ENCODE results near the gene ISLR2. TPM values are rescaled to one million over a fixed set of nuclear protein-coding genes. Genes with fewer than 3 reads are reported as not detected.

The ISLR2 gene
- total RNA-seq, 6 experiments from 2014 or later: 0.07 TPM; not detected in 5

GRCh38 chr15:74171965-74172541 lies 41.7 kb downstream of the ISLR2 start:
- Mint-ChIP-seq H3K36me3 (ENCODE audit: low read depth) (no peaks in the 10 kb centered on the region), H3K27ac (no peak overlapping the region), H3K27me3 (ENCODE audit: insufficient read depth) (peaks cover 8% of the 10 kb centered on the region), H3K9me3 (no peaks in the 10 kb centered on the region), H3K4me1 (ENCODE audit: low read depth) (peaks cover 28% of the 10 kb centered on the region), H3K4me3 (no peak overlapping the region)
- no peak for DNase-seq
- TF ChIP-seq, protein P1, sequence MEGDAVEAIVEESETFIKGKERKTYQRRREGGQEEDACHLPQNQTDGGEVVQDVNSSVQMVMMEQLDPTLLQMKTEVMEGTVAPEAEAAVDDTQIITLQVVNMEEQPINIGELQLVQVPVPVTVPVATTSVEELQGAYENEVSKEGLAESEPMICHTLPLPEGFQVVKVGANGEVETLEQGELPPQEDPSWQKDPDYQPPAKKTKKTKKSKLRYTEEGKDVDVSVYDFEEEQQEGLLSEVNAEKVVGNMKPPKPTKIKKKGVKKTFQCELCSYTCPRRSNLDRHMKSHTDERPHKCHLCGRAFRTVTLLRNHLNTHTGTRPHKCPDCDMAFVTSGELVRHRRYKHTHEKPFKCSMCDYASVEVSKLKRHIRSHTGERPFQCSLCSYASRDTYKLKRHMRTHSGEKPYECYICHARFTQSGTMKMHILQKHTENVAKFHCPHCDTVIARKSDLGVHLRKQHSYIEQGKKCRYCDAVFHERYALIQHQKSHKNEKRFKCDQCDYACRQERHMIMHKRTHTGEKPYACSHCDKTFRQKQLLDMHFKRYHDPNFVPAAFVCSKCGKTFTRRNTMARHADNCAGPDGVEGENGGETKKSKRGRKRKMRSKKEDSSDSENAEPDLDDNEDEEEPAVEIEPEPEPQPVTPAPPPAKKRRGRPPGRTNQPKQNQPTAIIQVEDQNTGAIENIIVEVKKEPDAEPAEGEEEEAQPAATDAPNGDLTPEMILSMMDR (IDR thresholded peaks at IDR 0.05): no peak

DNA sequence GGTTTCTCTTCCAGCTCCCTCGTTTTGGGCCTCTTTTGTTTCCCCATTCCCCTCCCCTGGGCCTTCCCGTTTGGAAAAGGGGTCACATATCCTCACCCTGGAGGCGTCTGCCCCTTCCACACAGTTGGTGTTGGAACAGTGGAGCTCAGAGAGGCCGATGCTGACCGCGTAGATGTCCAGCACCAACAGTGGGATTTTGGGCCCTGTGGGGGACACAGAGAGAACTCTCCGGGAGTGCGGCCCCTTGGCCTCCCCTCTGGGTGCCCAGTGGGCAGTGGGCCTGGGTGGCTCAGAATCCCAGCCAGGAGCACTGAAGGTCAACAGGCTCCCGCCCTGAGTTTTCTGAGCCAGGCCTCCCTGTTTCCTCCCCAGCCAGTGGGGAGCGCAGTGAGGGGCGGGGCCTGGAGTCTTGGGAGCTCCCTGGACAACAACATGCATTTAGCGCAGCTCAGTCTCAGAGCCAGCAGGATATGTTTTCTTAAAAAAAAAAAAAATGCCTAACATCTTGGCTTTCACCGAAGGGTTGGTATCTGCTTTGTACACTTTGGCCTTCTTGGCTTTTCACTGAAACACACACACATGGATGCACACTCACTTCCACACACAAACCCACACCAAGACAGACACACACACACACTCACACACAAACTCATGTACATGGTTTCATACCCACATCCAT lies 42.5 kb downstream of the ISLR2 start:
- Mint-ChIP-seq H3K27ac (peak overlapping the region; percentile 36; the same call in 1 of the 2 replicates), H3K36me3 (ENCODE audit: low read depth) (no peaks in the 10 kb centered on the region), H3K4me3 (peak overlapping the region; percentile 14; the same call in 1 of the 2 replicates), H3K27me3 (ENCODE audit: insufficient read depth) (peaks cover 8% of the 10 kb centered on the region), H3K4me1 (ENCODE audit: low read depth) (peaks cover 36% of the 10 kb centered on the region), H3K9me3 (no peaks in the 10 kb centered on the region)
- TF ChIP-seq, protein P1 (IDR thresholded peaks at IDR 0.05): no peak
- no peak for DNase-seq

- Mint-ChIP-seq H3K36me3 (ENCODE audit: low read depth) (no peaks in the 10 kb centered on the region), H3K27me3 (ENCODE audit: insufficient read depth) (peaks cover 5% of the 10 kb centered on the region), H3K4me3 (peak within 1 kb of the TSS; percentile 14; the same call in 1 of the 2 replicates), H3K27ac (peak within 1 kb of the TSS; percentile 36), H3K9me3 (no peaks in the 10 kb centered on the region), H3K4me1 (ENCODE audit: low read depth) (peaks cover 43% of the 10 kb centered on the region)
- DNase-seq: no peak
- TF ChIP-seq, protein P1 (IDR thresholded peaks at IDR 0.05): no peak
Observed at GRCh38 chr15:74173380-74174218, 43.2 kb downstream of the ISLR2 start, which contains the start of gene ISLR. TSS of gene ISLR (plus strand) at chr15:74173710. CDS start at chr15:74174859, 1,149 bp downstream.

DNA sequence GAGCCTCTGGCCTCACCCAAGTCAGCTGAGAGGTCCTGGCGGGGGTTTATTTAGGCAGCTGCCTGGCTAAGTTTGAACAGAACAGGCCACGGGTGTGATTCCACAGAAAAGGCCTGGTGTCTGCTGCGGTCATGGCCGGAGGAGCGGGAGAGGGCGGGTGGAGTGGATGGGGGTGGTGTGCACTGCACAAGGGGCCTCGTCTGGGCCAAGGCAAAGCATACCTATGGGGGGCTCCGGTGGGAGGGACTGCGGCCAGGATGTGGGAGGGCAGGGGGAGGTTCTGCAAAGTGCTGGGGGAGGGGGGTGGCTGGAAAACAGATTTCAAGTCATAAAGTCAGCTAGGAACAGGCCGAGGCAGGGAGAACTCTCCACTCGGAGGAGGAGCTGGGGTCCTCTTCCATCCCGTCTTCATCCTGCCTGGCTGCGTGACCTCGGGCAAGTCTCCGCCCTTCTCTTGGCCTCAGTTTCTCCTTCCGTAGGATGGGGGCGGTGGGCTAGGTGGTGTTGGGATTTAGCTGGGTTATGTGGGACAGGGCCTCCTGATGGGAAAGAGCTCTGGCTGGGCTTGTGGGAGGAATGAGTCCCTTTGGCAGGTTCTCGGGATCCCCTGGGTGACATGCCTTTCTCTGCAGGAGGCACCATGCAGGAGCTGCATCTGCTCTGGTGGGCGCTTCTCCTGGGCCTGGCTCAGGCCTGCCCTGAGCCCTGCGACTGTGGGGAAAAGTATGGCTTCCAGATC lies 44.0 kb downstream of the ISLR2 start:
- Mint-ChIP-seq H3K4me3 (no peak overlapping the region), H3K9me3 (no peaks in the 10 kb centered on the region), H3K36me3 (ENCODE audit: low read depth) (no peaks in the 10 kb centered on the region), H3K4me1 (ENCODE audit: low read depth) (peaks cover 51% of the 10 kb centered on the region), H3K27me3 (ENCODE audit: insufficient read depth) (peaks cover 3% of the 10 kb centered on the region; the same call in 1 of the 2 replicates), H3K27ac (no peak overlapping the region)
- no peak for DNase-seq
- TF ChIP-seq, protein P1 (IDR thresholded peaks at IDR 0.05): no peak

- no peak for DNase-seq
- Mint-ChIP-seq H3K4me1 (ENCODE audit: low read depth) (peaks cover 56% of the 10 kb centered on the region), H3K27ac (no peak overlapping the region), H3K4me3 (no peak overlapping the region), H3K9me3 (no peaks in the 10 kb centered on the region), H3K27me3 (ENCODE audit: insufficient read depth) (peaks cover 3% of the 10 kb centered on the region; the same call in 1 of the 2 replicates), H3K36me3 (ENCODE audit: low read depth) (no peaks in the 10 kb centered on the region)
- TF ChIP-seq, protein P1 (IDR thresholded peaks at IDR 0.05): no peak
Observed at GRCh38 chr15:74174958-74175253, 44.5 kb downstream of the ISLR2 start.
